Transverse colon (tissue), 4 donors: ENCODE data around the gene GPR6.

Experiments
- EP300 ChIP-seq: sonication (generic); formaldehyde crosslinking; IDR thresholded peaks from one replicate; pipeline ENCODE4 v1.6.1; 2017; ENCODE audit warnings: antibody characterized with exemption, low read depth
- POLR2A ChIP-seq: fragments of 450-650 bp; IDR thresholded peaks from one replicate; pipeline ENCODE4 v1.6.1; 2016; ENCODE audit warnings: antibody characterized with exemption, mild to moderate bottlenecking, moderate library complexity
- POLR2AphosphoS5 ChIP-seq, 3 donors: sonication (generic); formaldehyde crosslinking; IDR thresholded peaks; one replicate each; pipeline ENCODE4 v1.6.1; 2016; ENCODE audit warnings: antibody characterized with exemption in 3 of 3
- TF ChIP-seq, protein P1 (sequence below), 5 experiments: fragments of 200-600 bp in 3 of 5; fragments of 450-650 bp in 2 of 5; sonication (generic) in 3 of 5; IDR thresholded peaks; 1 replicate in 2 of 5; 2 replicates in 3 of 5; pipeline ENCODE4 v1.5.1; 2016 to 2017; ENCODE audit warnings: antibody characterized with exemption in 5 of 5, inconsistent platforms in 3 of 5, mild to moderate bottlenecking in 2 of 5, moderate library complexity in 1 of 5

- TF ChIP-seq POLR2A (no peak), POLR2AphosphoS5 (IDR thresholded peaks at IDR 0.05) (no peak), EP300 (no peak)
- TF ChIP-seq, protein P1, sequence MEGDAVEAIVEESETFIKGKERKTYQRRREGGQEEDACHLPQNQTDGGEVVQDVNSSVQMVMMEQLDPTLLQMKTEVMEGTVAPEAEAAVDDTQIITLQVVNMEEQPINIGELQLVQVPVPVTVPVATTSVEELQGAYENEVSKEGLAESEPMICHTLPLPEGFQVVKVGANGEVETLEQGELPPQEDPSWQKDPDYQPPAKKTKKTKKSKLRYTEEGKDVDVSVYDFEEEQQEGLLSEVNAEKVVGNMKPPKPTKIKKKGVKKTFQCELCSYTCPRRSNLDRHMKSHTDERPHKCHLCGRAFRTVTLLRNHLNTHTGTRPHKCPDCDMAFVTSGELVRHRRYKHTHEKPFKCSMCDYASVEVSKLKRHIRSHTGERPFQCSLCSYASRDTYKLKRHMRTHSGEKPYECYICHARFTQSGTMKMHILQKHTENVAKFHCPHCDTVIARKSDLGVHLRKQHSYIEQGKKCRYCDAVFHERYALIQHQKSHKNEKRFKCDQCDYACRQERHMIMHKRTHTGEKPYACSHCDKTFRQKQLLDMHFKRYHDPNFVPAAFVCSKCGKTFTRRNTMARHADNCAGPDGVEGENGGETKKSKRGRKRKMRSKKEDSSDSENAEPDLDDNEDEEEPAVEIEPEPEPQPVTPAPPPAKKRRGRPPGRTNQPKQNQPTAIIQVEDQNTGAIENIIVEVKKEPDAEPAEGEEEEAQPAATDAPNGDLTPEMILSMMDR (IDR thresholded peaks at IDR 0.05): no peak
Observed at GRCh38 chr6:110002676-110003075, 24.6 kb downstream of the GPR6 start.
